Tibial nerve (tissue), 3 donors: ENCODE results near the gene FBN1.

Source experiments
- POLR2A ChIP-seq, 2 donors: fragments of 450-650 bp; IDR thresholded peaks; one replicate each; pipeline ENCODE4 v1.6.1; 2017; ENCODE audit warnings: antibody characterized with exemption in 2 of 2, mild to moderate bottlenecking in 2 of 2, moderate library complexity in 2 of 2
- TF ChIP-seq, protein P1 (sequence below), 5 experiments: fragments of 200-600 bp in 3 of 5; fragments of 450-650 bp in 2 of 5; sonication (generic) in 3 of 5; IDR thresholded peaks; one replicate each; pipeline ENCODE4 v1.5.1; 2016 to 2019; ENCODE audit warnings: antibody characterized with exemption in 5 of 5, mild to moderate bottlenecking in 3 of 5, moderate library complexity in 2 of 5

DNA sequence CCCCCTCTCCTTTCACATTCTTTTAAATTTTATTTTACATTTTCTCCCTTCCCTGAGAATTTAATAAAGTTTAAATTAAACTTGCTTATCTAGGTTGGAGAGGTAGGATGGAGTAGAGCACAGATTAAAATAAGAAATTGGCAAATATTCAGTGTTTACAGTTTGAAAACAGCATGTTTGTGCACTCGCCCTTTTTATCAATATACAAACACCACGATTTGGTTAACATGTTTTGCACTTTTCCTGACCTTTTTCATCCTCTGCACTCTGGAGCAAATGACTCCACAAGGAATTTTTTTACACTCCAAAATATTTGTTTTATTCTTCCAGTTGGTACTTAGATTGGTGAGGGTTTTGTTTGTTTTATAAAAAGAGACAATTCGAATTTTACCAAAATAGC lies 227.2 kb downstream of the FBN1 start:
- no peak for TF ChIP-seq POLR2A (IDR thresholded peaks at IDR 0.05)
- TF ChIP-seq, protein P1, sequence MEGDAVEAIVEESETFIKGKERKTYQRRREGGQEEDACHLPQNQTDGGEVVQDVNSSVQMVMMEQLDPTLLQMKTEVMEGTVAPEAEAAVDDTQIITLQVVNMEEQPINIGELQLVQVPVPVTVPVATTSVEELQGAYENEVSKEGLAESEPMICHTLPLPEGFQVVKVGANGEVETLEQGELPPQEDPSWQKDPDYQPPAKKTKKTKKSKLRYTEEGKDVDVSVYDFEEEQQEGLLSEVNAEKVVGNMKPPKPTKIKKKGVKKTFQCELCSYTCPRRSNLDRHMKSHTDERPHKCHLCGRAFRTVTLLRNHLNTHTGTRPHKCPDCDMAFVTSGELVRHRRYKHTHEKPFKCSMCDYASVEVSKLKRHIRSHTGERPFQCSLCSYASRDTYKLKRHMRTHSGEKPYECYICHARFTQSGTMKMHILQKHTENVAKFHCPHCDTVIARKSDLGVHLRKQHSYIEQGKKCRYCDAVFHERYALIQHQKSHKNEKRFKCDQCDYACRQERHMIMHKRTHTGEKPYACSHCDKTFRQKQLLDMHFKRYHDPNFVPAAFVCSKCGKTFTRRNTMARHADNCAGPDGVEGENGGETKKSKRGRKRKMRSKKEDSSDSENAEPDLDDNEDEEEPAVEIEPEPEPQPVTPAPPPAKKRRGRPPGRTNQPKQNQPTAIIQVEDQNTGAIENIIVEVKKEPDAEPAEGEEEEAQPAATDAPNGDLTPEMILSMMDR (IDR thresholded peaks at IDR 0.05), result no peak
